SH-SY5Y (cell line): Measurements from ENCODE around the gene COG7.

ENCODE experiments used
- GATA2 ChIP-seq: IDR thresholded peaks from 2 replicates; pipeline ENCODE4 v1.6.1; 2011; ENCODE audit warnings: mild to moderate bottlenecking, low read depth, low read length
- GATA3 ChIP-seq: IDR thresholded peaks from 2 replicates; pipeline ENCODE4 v1.6.1; 2011; ENCODE audit warnings: low read depth, mild to moderate bottlenecking, low read length, moderate library complexity

The COG7 gene

DNA sequence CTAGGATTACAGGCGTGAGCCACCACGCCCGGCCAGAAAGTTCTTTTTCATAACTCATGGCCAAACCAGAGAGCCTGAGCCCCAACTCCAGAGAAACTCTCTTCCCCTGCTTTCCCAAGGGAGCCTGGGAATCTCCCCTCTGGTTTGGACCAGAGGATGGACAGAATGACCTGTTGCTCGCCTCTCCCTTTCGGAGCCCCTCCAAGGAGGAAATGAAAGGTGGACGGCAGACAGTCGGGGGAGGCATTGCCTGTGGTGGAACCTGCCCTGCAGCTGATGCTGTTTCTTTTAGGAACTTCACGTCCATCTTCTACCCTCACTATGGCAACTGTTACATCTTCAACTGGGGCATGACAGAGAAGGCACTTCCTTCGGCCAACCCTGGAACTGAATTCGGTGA lies 85.4 kb downstream of the COG7 start:
- no peak for TF ChIP-seq GATA2
- TF ChIP-seq GATA3: no peak

DNA sequence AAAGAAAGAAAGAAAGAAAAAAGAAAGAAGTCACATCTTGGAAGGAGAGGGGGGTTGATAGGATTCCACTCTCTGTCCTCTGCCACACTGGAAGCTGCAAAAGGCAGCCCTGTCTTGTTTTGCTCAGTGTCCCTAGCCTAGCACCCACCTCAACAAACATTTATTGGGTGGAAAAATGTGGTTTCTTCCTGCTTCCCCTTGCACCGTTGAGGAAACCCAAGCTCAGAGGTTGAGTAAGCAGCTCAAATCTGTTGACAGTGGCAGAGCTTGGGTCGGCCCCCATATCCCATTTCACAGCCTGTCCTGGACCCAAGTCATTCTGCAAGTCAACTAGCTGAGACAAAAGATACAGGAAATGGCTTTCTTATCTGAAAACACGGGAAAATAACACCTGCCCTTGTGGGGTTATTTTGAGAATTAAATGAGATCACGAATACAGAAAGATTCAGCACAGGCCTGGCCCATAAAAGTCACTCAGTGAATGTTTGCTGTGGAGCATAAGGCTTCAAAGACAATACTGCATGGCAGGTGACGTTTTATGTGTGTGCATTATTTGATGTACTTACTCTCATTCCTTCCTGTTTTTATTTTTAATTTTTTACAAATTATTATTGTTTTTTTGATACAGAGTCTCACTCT lies 87.3 kb downstream of the COG7 start:
- TF ChIP-seq GATA2 (no peak), GATA3 (no peak)

DNA sequence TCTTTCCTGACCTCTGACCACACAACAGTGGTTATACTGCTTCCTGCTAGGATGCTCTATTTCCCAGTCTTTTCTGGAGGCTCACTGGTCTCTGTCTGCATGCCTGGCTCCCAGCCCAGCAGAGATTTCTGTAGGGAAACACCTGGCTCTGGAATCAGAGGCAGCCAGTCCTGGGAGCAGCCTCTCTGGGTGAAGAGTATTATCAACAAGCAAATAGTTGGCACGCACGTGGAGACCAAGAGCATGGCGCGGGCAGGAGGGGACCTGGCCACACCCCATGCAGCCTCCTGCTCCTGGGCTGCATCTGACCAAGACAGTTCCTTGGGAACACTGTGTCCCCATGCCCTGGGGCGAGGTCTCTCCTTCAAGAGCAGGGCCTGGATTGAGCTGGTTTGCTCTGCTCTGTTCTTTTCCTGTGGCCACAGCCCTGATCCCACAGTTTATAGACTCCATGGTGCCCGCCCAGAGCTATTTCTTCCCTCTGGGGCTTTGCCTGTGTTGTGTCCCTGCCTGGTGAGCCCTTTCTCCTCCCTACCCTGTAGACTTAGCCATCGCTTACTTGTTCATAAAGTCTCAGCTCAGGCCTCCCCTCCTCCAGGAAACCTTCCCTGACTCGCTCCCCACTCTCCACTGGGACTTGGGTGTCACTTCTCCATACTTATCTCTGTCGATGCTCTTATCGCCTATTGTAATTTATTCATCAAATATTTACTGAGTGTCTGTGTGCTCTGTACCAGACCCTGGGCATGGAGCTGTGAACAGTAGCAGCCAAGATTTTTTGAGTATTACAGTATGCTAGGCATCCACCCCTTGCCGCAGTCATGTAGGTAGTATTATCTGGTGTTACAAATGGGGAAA lies 90.3 kb downstream of the COG7 start:
- TF ChIP-seq GATA2 (no peak), GATA3 (no peak)

DNA sequence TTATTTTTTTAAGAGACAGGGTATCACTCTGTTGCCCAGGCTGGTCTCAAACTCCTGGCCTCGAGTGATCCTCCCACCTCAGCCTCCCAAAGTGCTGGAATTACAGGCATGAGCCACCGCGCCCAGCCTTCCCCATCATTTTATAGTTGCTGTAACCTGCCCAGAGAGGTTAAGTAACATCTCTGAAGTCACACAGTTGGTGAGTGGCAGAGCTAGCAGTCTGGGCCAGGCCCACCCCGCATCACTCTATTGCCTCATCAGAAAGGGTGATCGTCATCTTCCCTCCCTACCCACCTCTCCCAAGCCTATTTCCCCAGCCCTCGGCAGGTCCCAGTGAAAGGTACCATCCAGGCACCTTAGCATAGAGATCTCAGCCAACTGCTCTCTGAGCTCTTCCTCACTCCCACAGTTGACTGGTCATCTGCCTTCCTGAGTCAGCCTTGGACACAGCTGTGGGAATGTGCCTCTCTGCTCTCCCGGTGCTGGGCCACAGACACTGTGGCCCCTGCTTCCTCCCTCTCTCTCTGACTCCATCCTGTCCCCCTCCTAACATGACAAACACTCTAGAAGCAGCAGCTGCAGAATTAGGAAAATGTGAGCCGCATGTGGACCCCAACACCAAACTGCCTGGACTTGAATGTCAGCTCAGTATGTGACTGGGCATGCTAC lies 93.8 kb downstream of the COG7 start:
- TF ChIP-seq GATA3: no peak
- no peak for TF ChIP-seq GATA2

DNA sequence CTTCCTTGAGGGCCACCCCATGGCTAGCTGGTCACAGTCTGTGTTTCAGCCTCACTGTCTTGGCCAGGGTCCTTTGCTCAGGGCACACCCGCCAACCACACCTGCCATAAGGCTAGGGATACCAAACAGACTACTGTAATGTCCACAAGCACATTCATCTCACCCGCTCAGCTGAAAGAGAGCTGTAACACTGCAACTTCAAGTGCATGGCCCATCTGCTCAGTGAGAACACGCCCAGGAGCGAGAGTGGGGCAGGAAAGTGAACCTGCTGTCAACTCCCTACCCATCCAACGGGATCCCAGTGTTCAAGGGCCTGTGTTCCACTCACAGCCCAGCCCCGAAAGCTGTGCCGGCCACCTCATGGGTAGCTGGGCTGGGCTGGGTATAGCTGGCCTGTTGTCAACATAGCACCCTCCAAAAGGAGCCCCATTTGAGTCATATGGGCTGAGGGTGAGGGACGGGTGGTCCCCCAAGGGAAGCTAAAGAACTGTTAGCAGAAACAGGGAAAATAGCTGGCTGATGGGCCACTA lies 95.2 kb downstream of the COG7 start:
- TF ChIP-seq GATA2 (no peak), GATA3 (no peak)

DNA sequence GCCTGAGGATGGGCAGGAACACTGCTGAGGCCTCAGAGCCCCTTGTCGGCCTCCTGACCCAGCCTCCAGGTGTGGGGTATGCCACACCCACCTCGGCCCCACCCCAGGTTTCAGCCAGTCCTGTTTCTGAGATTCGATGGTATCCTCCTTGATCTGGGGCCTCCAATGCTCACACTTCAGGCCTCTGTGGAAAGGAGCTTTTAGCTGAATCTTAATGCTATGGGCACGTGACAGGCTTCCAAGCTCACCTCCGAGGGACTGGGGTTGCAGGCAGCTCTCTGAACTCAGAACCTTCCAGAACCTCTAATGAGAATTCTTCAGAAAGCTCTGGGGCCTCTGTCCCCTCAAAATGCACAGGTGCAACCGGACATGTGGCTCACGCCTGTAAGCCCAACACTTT lies 96.0 kb downstream of the COG7 start:
- TF ChIP-seq GATA2 (no peak), GATA3 (no peak)

DNA sequence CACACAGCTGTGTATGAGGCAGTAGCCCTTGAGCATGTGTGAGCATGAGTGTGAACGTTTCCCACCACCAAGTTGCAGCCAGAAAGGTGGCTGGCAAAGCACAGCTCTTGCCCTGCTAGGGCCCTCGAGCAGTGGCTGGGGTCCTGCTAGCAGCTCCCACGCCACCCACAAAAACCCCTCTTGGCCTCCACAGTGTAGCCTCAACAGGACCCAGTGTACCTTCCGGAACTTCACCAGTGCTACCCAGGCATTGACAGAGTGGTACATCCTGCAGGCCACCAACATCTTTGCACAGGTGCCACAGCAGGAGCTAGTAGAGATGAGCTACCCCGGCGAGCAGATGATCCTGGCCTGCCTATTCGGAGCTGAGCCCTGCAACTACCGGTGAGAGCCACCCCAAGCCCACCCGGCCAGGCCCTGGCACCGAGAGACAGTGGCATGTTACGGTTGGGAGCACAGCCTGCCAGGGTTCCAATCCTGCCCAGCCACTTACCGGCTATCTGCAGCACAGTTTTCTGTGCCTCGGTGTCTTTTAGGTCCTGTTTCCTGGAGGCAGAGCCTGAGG lies 97.8 kb downstream of the COG7 start:
- TF ChIP-seq GATA2 (no peak), GATA3 (no peak)

DNA sequence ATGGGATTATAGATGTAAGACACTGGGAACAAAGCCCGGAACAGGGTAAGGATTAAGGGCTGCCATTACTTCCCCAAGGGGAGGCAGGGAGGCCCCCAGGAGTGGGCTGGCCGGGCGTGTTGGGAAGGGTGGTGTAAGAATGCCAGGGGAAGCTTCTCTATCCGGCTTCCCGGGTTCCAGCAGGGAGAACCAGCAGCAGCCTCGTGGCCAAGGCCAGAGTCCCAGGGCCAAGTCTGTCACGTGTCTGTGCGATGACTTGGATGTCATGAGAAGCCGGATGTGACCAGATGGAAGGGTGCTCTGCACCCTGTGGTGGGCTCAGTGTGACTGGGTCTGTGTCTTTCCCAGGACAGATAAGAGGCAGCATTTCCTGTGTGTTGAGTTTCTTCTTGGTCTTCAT lies 98.7 kb downstream of the COG7 start:
- TF ChIP-seq GATA2 (no peak), GATA3 (no peak)

DNA sequence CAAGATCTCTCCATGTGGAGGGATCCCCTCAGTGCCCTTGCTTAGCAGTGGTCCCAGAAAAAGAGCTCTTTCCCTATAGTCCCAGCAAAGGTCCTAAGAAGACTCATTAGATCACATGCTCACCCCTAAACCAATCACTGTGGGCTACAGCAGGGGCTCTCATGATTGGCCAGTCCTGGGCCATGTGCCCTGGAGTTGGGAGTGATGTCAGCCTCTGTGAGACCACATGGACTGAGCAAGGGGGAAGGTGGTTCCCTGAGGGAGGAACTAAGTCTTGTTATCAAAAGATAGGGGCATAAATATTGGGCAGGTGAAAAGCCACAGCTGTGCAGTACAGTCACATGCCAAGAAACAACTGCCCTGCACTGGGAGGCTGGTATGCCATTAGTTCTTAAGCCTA lies 99.5 kb downstream of the COG7 start:
- no peak for TF ChIP-seq GATA2
- TF ChIP-seq GATA3: no peak

DNA sequence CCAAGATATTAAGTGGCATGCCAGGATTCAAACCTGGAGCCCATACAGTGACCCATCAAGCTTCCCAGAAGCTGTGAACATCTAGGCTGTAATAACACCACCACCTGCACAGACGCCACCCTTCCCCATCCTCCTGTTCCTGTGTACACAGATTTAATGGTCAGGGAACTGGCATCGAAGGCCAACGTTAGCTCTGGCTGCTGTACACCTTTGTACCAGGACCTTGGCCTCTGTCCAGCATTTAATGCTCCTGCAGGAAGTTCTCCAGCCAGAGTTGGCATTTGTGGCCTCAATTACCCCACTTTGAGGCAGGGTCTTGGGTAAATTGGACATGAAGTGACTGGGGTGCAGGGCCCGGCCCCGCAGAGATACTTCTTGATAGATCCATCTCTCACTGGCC lies 101.6 kb downstream of the COG7 start:
- TF ChIP-seq GATA2 (no peak), GATA3 (no peak)

DNA sequence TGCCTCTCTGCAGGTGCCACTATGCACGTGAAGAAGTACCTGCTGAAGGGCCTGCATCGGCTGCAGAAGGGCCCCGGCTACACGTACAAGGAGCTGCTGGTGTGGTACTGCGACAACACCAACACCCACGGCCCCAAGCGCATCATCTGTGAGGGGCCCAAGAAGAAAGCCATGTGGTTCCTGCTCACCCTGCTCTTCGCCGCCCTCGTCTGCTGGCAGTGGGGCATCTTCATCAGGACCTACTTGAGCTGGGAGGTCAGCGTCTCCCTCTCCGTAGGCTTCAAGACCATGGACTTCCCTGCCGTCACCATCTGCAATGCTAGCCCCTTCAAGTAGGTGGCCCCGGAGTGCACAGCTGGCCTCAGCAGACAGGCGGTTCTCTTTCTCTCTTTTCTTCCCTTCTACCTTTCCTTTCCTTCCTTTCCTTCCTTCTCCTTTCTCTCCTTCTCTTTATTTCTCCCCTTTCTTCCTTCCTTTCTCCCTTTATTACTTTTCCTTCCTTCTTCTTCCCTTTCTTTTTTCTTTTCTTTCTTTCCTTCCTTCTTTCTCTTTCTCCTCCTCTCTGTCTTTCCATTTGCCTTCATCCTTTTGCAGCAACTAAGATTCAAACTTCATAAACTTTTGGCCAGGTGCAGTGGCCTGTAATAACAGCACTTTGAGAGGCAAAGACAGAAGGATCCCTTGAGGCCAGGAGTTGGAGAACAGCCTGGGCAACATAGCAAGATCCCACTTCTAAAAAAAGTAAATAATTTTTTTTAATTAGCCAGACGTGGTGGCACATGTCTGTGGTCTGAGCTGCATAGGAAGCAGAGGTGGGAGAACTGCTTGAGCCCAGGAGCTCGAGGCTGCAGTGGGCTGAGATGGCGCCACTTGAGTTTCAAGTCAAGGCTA lies 104.2 kb downstream of the COG7 start:
- TF ChIP-seq GATA2 (no peak), GATA3 (no peak)

DNA sequence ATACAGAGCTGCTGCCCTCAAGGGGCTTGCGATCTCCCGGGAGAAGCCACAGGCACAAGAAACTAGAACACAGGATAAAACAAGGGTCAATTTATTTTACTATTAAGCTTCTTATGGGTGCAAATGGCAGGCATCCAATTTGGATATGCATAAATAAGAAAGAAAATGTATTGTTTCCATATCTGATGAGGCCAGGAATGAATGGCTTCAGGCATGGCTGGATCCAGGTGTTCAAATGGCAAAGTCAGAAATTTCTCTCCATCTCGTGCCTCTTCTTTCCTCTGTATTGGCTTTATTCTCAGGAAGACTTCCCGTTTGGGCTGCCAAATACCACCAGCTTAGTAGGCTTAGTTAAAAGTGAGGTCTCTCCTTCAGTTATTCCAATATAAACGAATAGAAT lies 107.8 kb downstream of the COG7 start:
- TF ChIP-seq GATA2 (no peak), GATA3 (no peak)
